Neural progenitor cell (in vitro differentiated cells): ENCODE results near the gene TRIM27. TPM values are rescaled to one million over a fixed set of nuclear protein-coding genes. Genes with fewer than 3 reads are reported as not detected.
"Not testable (repeated sequence)": the region's sequence is repeated elsewhere in the genome, so short reads cannot be mapped to it uniquely, and the experiment has no call there.

Experiments used
- DNase-seq: peaks from one replicate; pipeline ENCODE4 v3.0.0-alpha.2; 2016; ENCODE audit warnings: low spot score
- H2AFZ ChIP-seq: fragments of 200-600 bp; sonication (generic); replicated peaks from 2 replicates; pipeline ENCODE4 v1.6.1; 2016; ENCODE audit warnings: antibody characterized with exemption
- H3F3A ChIP-seq: fragments of 200-600 bp; sonication (generic); 2 replicates; pipeline ENCODE4 v1.6.1; 2016; ENCODE audit warnings: antibody characterized with exemption, low read depth
- H3K27ac ChIP-seq: fragments of 200-600 bp; sonication (generic); 2 replicates; pipeline ENCODE4 v1.5.1; 2016; ENCODE audit warnings: mild to moderate bottlenecking
- H3K27me3 ChIP-seq: fragments of 200-600 bp; sonication (generic); 2 replicates; pipeline ENCODE4 v1.6.1; 2016; ENCODE audit warnings: mild to moderate bottlenecking, moderate library complexity
- H3K36me3 ChIP-seq: fragments of 200-600 bp; sonication (generic); 2 replicates; pipeline ENCODE4 v1.5.1; 2016
- H3K4me1 ChIP-seq: fragments of 200-600 bp; sonication (generic); 2 replicates; pipeline ENCODE4 v1.6.1; 2016; ENCODE audit warnings: mixed run types
- H3K4me2 ChIP-seq: fragments of 200-600 bp; sonication (generic); 2 replicates; pipeline ENCODE4 v1.6.1; 2016
- H3K4me3 ChIP-seq: fragments of 200-600 bp; sonication (generic); 2 replicates; pipeline ENCODE4 v1.5.1; 2016
- H3K79me2 ChIP-seq: fragments of 200-600 bp; sonication (generic); 2 replicates; pipeline ENCODE4 v1.6.1; 2016; ENCODE audit warnings: low read depth
- H3K9ac ChIP-seq: fragments of 200-600 bp; sonication (generic); 2 replicates; pipeline ENCODE4 v1.6.1; 2016
- H3K9me3 ChIP-seq: fragments of 200-600 bp; sonication (generic); 2 replicates; pipeline ENCODE4 v1.5.1; 2016; ENCODE audit warnings: low read depth
- H4K20me1 ChIP-seq: fragments of 200-600 bp; sonication (generic); 2 replicates; pipeline ENCODE4 v1.6.1; 2016; ENCODE audit warnings: low read depth
- H3K27ac Mint-ChIP-seq: 3 replicates; pipeline ENCODE4 v1.8.0; 2021; ENCODE audit warnings: mixed read lengths
- H3K27me3 Mint-ChIP-seq: 2 replicates; pipeline ENCODE4 v1.8.0; 2022; ENCODE audit warnings: low read depth, mild to moderate bottlenecking, inconsistent platforms, moderate library complexity, mixed read lengths; ENCODE audit not compliant: insufficient read depth
- H3K36me3 Mint-ChIP-seq: 3 replicates; pipeline ENCODE4 v1.8.0; 2021; ENCODE audit warnings: mixed read lengths
- H3K4me1 Mint-ChIP-seq: 3 replicates; pipeline ENCODE4 v1.8.0; 2021; ENCODE audit warnings: mixed read lengths
- H3K4me3 Mint-ChIP-seq: 3 replicates; pipeline ENCODE4 v1.8.0; 2021; ENCODE audit warnings: mild to moderate bottlenecking, moderate library complexity, mixed read lengths
- H3K9me3 Mint-ChIP-seq: 3 replicates; pipeline ENCODE4 v1.8.0; 2020; ENCODE audit warnings: mixed read lengths
- CTCF ChIP-seq: fragments of 200-600 bp; sonication (generic); IDR thresholded peaks from 2 replicates; pipeline ENCODE4 v1.5.1; 2017; ENCODE audit warnings: antibody characterized with exemption, mild to moderate bottlenecking
- EZH2 ChIP-seq: fragments of 200-600 bp; sonication (generic); IDR thresholded peaks from 2 replicates; pipeline ENCODE4 v1.6.1; 2017; ENCODE audit warnings: antibody characterized with exemption, mild to moderate bottlenecking, moderate library complexity
- EZH2phosphoT487 ChIP-seq: fragments of 200-600 bp; sonication (generic); IDR thresholded peaks from 2 replicates; pipeline ENCODE4 v1.6.1; 2017; ENCODE audit warnings: antibody characterized with exemption
- total RNA-seq: library from RNA; depleted of rRNA; stranded (reverse); fragments of >200 nt; gene quantifications from 2 replicates; pipeline ENCODE4 v1.2.3, GENCODE V29; 2015; ENCODE audit warnings: low replicate concordance

Gene TRIM27
- total RNA-seq, 1 donor from 2014 or later: 69.0 TPM

- peak overlapping the region; percentile 66 for H2AFZ ChIP-seq
- peaks cover 4% of the 10 kb centered on the region for H3F3A ChIP-seq
- H3K36me3 ChIP-seq: no peaks in the 10 kb centered on the region
- no peak overlapping the region for H3K4me3 ChIP-seq
- Mint-ChIP-seq H3K4me3 (no peak overlapping the region), H3K9me3 (peaks cover 14% of the 10 kb centered on the region), H3K27ac (no peak overlapping the region), H3K36me3 (no peaks in the 10 kb centered on the region), H3K27me3 (peaks cover 21% of the 10 kb centered on the region), H3K4me1 (peaks cover 10% of the 10 kb centered on the region)
- no peaks in the 10 kb centered on the region for H3K9me3 ChIP-seq
- no peak overlapping the region for H3K4me2 ChIP-seq
- H3K27ac ChIP-seq: no peak overlapping the region
- H3K27me3 ChIP-seq: peaks cover 10% of the 10 kb centered on the region
- H3K79me2 ChIP-seq: no peaks in the 10 kb centered on the region
- H3K9ac ChIP-seq: no peak overlapping the region
- no peaks in the 10 kb centered on the region for H3K4me1 ChIP-seq
- DNase-seq: no peak
- H4K20me1 ChIP-seq: no peaks in the 10 kb centered on the region
- TF ChIP-seq EZH2 (no peak), CTCF (no peak), EZH2phosphoT487 (no peak)
Measured at GRCh38 chr6:28956331-28956730, 32.5 kb upstream of the TRIM27 start.

DNA sequence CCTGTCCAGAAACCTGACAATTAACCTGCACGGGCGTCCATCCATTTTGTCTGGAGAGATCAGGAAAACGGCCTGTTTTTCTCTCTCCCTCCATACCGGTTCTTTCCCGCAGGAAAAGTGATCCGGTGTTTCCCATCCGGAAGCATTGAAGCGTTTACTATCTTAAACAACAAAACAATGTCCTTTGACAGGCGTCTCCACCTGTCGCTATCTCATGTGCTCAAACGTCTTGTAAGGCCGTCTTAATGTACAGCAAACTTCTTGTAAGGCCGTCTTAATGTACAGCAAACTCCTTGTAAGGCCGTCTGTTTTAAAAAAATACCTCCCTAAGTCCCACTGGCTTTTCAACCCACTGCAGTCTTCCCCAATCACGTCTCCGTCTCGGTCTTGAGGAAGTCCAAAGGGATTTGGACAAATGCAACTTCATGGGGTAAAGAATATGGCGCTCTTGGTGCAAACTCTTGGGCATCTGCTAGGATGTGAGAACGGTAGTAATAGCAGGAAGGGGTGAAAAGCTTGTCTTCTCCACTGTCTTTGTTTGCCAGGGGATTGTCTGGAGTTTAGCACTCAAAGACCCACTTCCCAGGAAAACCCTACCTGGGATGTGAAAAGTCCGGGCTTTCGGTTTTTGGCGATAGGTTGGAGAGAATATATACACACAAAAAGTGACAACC lies 29.9 kb upstream of the TRIM27 start:
- TF ChIP-seq CTCF (no peak), EZH2phosphoT487 (no peak), EZH2 (no peak)
- H3K9ac ChIP-seq: no peak overlapping the region
- H3K27ac ChIP-seq: no peak overlapping the region
- peak; percentile 54 for DNase-seq
- peak overlapping the region; percentile 98 for H2AFZ ChIP-seq
- H3K9me3 ChIP-seq: no peaks in the 10 kb centered on the region
- peak overlapping the region; percentile 82 for H3K4me2 ChIP-seq
- peaks cover 20% of the 10 kb centered on the region for H3K4me1 Mint-ChIP-seq
- H4K20me1 ChIP-seq: no peaks in the 10 kb centered on the region
- H3K36me3 Mint-ChIP-seq: peaks cover 4% of the 10 kb centered on the region
- H3K79me2 ChIP-seq: no peaks in the 10 kb centered on the region
- peaks cover 4% of the 10 kb centered on the region for H3F3A ChIP-seq
- no peaks in the 10 kb centered on the region for H3K4me1 ChIP-seq
- peaks cover 8% of the 10 kb centered on the region for H3K9me3 Mint-ChIP-seq
- H3K4me3 Mint-ChIP-seq: peak overlapping the region; percentile 95
- H3K27me3 Mint-ChIP-seq: peaks cover 27% of the 10 kb centered on the region
- H3K27ac Mint-ChIP-seq: peak overlapping the region; percentile 30
- no peaks in the 10 kb centered on the region for H3K36me3 ChIP-seq
- H3K4me3 ChIP-seq: peak overlapping the region; percentile 91
- peaks cover 10% of the 10 kb centered on the region for H3K27me3 ChIP-seq

DNA sequence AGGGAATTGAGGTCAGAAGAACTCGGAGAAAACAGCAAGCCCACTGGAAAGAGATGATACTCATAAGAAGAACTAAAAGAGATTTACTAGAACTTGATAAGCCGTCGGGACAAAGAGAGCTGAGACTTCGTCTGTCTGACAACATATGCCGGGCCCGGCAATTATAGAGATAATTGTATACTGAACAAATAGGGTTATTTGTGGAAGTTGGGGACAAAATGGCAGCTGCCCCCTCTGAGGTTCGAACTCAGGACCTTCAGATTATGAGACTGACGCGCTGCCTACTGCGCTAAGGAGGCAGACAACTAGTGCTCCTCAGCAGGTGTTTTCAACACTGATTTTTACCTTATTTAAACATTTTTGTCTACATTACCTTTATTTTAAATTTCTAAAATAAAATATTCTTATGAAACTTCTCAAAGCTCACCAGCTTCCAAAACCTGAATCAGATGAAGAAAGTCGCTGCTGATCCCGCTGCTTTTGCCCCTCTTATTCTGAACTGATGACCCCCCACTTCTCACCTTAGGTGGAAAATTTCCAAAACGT lies 29.3 kb upstream of the TRIM27 start:
- H3K9me3 ChIP-seq: no peaks in the 10 kb centered on the region
- H3K4me1 ChIP-seq: no peaks in the 10 kb centered on the region
- H3K36me3 ChIP-seq: no peaks in the 10 kb centered on the region
- TF ChIP-seq EZH2 (no peak), EZH2phosphoT487 (no peak), CTCF (no peak)
- no peaks in the 10 kb centered on the region for H3K79me2 ChIP-seq
- H2AFZ ChIP-seq: peak overlapping the region; percentile 98
- H3K4me3 ChIP-seq: peak overlapping the region; percentile 91
- Mint-ChIP-seq H3K27ac (peak overlapping the region; percentile 39), H3K4me1 (peaks cover 20% of the 10 kb centered on the region), H3K36me3 (peaks cover 4% of the 10 kb centered on the region), H3K4me3 (peak overlapping the region; percentile 95), H3K27me3 (peaks cover 27% of the 10 kb centered on the region), H3K9me3 (peaks cover 8% of the 10 kb centered on the region)
- DNase-seq: peak; percentile 77
- peaks cover 10% of the 10 kb centered on the region for H3K27me3 ChIP-seq
- H3K27ac ChIP-seq: no peak overlapping the region
- H4K20me1 ChIP-seq: no peaks in the 10 kb centered on the region
- H3K9ac ChIP-seq: no peak overlapping the region
- H3F3A ChIP-seq: peaks cover 4% of the 10 kb centered on the region
- peak overlapping the region; percentile 82 for H3K4me2 ChIP-seq

DNA sequence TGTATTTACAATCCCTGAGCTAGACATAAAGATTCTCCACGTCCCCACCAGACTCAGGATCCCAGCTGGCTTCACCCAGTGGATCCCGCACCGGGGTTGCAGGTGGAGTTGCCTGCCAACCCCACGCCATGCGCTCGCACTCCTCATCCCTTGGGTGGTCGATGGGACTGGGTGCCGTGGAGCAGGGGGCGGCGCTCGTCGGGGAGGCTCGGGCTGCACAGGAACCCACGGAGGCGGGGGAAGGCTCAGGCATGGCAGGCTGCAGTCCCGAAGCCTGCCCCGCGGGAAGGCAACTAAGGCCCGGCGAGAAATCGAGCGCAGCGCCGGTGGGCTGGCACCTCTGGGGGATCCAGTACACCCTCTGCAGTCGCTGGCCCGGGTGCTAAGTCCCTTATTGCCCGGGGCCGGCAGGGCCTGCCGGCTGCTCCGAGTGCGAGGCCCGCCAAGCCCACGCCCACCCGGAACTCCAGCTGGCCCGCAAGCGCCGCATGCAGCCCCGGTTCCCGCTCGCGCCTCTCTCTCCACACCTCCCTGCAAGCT lies 25.9 kb upstream of the TRIM27 start:
- H3K4me1 ChIP-seq, H4K20me1 ChIP-seq, H3K27ac ChIP-seq, H3K9ac ChIP-seq, H3K4me2 ChIP-seq, H3K27ac Mint-ChIP-seq, H3K27me3 ChIP-seq, H2AFZ ChIP-seq, H3K36me3 ChIP-seq, H3K79me2 ChIP-seq, H3K36me3 Mint-ChIP-seq, H3K4me3 ChIP-seq, H3K4me3 Mint-ChIP-seq, H3K9me3 ChIP-seq, H3K9me3 Mint-ChIP-seq, DNase-seq: not testable (repeated sequence)
- peaks cover 26% of the 10 kb centered on the region for H3K27me3 Mint-ChIP-seq
- peaks cover 11% of the 10 kb centered on the region for H3F3A ChIP-seq
- H3K4me1 Mint-ChIP-seq: peaks cover 20% of the 10 kb centered on the region
